GM21576 (cell line): Measurements from ENCODE around the gene KRT2.

Experiments used
- ATAC-seq: cut with Tn5 transposase; IDR thresholded peaks from one replicate; pipeline ENCODE4 v1.9.1; 2021; ENCODE audit warnings: mild to moderate bottlenecking, moderate library complexity; ENCODE audit not compliant: unreplicated experiment

The KRT2 gene

DNA sequence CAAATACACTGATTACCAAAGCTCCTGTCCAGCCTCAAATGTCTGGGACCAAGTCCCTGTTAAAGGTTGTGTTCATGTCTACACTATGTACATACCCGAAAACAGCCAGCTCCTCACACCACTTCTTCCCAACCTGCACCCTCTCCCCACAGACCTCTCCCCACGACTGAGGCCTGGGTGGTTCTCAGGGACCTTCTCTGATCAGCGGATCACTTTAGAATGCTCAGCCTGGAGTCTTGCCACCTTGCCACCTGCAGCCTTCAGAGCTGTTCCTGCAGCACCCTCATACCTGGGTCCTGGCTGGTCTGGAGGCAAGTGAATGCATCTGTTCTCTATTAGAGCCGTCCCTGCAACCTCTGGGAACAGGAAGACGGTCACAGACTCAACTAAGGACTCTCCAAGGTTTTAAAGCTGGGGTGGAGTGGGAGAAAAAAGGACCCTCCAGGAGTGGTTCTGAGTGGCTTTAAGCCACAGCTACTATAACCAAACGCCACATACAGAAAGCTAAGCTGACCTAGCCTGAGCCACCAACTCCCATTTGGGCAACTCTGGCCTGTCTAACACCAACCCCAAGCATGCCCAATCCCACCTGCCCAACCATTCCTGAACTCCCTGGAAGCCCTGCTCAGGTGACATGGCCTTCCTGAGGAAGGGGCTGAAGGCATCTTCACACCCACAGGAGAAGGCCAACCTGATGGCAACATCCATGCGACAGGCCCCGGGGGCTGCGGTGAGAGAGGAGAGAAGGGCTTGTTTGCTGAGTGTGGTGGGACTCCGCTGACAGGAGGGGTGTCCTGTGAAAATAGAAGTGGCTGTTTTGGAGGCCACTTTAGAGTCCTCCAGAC lies 8.6 kb downstream of the KRT2 start:
- ATAC-seq: no peak

DNA sequence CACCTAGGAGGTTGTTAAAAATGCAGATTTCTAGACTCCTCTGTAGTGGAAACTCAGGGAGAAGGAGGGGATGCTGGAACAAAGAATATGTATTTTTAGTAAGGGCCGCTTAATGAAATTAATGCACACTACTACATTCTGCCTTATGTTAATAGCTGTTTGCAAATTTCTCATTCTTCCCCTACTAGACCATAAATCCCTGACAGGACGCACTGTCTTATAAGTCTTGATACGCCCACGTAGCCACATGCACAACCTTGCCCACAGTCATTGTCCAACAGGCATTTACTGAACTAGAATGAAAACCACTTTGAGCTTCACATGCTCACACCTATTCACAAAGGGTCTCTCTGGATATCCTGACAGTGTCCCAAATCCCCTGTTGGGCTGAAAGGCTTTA lies 10.5 kb downstream of the KRT2 start:
- no peak for ATAC-seq

DNA sequence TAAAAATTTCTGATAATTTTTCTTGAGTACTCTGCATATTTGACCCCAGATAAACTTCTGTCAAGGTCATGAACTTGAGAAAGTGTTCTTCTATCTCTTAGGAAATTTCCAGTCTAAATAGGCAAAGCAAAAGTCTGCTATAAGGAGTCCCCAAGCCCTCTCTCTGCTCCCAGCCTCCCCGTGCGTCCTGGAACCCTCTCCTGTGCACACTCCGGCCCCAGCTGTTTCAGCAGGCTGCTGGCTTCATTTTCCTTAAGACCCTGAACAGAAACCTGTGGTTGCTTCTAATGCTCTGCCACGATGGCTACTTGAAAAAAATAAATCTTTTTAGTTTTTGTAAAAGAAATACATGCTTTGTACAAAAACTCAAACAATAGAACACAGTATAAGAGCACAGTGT lies 14.7 kb downstream of the KRT2 start:
- ATAC-seq: no peak

GRCh38 chr12:52636592-52637258 lies 15.3 kb downstream of the KRT2 start:
- ATAC-seq: no peak

- ATAC-seq: no peak
Measured at GRCh38 chr12:52636189-52636588, 15.8 kb downstream of the KRT2 start.

DNA sequence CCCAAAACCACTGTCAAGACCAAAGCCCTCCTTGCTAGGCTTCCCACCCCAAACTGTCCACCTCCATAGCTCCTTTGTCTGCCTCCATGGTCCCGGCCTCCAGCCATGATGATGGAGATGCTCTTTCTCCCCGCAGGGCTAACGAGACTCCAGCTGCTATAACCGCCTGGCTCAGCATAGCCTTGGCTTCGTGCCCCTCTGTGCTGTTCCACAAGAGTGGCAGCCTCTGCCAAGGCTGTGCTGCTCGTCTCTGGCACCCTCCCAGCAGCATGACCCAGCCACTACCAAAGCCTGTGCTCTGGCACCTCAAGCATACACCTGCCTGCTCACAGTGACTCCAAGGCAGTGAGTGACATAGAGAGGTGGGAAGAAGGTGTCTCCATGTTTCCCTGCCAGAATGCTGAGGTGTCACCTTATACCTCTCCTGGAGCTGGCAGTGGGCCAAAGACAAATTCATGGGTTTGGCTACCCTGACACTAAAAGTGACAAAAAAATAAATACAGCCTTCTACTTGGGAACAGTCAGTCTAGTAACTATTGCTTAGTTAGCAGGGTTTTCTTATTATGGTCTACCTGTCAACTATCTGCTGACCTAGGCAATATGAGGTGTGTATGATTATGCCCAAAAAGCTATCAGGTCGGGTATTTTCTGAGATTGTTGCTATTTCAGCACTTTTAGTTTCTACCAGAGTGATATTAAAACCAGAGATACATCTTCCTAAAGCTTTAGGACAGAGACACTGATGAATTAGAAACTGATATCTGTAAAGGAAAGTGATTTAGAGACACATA lies 17.6 kb downstream of the KRT2 start:
- ATAC-seq: no peak

GRCh38 chr12:52633383-52633782 lies 18.6 kb downstream of the KRT2 start:
- ATAC-seq: no peak

- no peak for ATAC-seq
Measured at GRCh38 chr12:52632656-52633055, 19.4 kb downstream of the KRT2 start.

GRCh38 chr12:52631676-52632459 lies 20.1 kb downstream of the KRT2 start:
- ATAC-seq: no peak

- no peak for ATAC-seq
Measured at GRCh38 chr12:52631264-52631663, 20.7 kb downstream of the KRT2 start.

DNA sequence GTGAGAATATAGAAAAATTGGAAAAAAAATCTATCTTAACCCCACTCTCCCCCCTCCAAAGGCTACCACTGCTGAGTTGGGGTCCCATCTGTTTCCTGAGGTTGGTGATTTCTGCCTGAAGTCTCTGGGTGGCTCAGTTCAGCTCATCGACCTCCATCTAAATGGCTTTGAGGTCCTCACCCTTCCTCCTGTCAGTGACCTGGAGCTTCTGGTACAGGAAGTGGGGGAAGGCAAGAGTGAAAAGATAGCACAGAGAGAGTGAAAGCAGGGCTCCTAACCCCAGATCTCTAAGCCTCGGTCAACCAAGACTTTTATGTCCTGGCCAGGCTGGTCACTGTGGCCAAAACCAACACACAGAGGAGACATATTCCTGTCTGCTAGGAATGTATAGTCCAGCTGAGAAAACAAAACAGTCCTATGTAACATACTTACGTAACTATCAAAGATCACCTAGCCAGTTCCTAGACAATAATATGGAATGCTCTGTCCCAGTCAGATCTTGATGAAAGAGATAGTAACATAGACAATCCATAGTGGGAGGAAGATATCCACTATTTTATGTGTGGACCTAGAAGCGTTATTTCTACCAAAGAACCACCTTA lies 21.3 kb downstream of the KRT2 start:
- ATAC-seq: no peak

GRCh38 chr12:52630008-52630500 lies 22.0 kb downstream of the KRT2 start:
- no peak for ATAC-seq

- ATAC-seq: no peak
Measured at GRCh38 chr12:52629281-52630007, 22.6 kb downstream of the KRT2 start.

DNA sequence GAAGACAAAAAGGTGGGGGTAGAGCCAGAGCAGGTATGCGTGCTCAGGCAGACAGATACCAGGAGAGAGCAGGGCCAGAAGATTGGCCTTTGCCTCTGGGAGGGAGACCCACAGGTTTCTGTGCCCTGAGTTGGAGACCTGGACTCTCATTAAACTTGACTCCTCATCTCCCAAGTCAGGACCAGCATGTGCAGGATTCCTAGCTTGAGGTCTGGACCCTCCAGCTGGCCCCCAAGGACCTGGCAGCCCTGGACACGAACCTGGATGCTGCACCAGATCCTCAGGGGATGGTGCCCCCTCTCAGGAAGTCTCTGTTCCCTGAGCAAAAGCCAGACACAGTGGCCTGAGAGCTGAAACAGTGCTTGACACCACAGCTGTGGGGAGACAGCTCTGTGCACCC lies 23.2 kb downstream of the KRT2 start:
- ATAC-seq: no peak

- no peak for ATAC-seq
Measured at GRCh38 chr12:52628111-52628507, 23.9 kb downstream of the KRT2 start.

GRCh38 chr12:52627395-52628110 lies 24.5 kb downstream of the KRT2 start:
- no peak for ATAC-seq

DNA sequence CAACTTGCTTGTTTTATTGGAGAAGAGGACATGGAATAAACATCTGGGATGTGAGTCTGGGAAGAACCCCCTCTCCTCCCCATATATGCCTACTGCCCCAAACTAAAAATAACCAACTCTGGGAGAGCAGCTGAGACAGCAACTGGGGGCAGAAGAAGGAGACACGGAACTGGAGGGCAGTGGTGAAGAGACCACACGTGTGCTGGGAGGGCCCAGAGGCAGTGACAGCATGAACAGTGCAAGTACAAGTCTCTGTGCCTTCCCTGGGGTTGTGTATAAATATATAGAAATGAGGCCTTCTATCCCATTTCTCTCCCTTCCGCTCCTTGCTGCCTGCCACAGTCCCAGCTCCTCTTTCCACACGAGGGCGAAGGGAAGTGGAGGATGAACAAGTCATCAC lies 29.7 kb downstream of the KRT2 start:
- ATAC-seq: no peak

DNA sequence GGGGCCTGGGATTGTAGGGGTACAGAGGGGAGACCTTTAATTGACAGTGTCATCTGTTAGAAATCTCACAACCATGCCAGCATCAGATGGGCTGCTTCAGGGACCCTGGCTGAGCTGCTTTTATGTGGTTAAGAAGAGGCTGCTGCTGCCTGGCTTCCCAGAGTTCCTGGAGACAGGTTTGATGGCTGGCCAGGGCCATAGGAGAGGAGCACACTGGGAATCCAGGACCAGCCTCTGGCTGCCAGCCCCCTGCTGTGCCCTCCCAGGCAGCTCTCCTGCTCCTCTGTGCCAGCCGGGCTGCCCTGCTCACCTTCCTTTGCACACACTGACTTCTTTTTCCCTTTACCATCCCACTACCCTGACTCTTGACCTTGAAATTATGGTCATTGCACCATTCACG lies 33.1 kb downstream of the KRT2 start:
- no peak for ATAC-seq

- ATAC-seq: no peak
Measured at GRCh38 chr12:52618216-52618615, 33.8 kb downstream of the KRT2 start, which contains the start of gene KRT73. TSS of gene KRT73 (minus strand) at chr12:52618559. CDS start at chr12:52618524, 35 bp downstream.
